Prostate gland (tissue), 2 donors: Measurements from ENCODE around the gene MYRF. TPM values are rescaled to one million over a fixed set of nuclear protein-coding genes. Genes with fewer than 3 reads are reported as not detected.

ENCODE experiments used
- DNase-seq: peaks from one replicate; pipeline ENCODE4 v3.0.0-alpha.2; 2019; ENCODE audit warnings: low spot score
- H3K27ac ChIP-seq, 2 donors: fragments of 200-600 bp; sonication (generic); 2 replicates each; pipeline ENCODE4 v1.5.1; 2017 to 2019
- H3K27me3 ChIP-seq: fragments of 200-600 bp; sonication (generic); replicated peaks from 2 replicates; pipeline ENCODE4 v1.5.1; 2019; ENCODE audit not compliant: insufficient read depth
- H3K36me3 ChIP-seq, 2 donors: fragments of 200-600 bp; sonication (generic); 1 replicate in 1 of 2; 2 replicates in 1 of 2; pipeline versions ENCODE4 v1.5.1 to v1.8.1; 2017 to 2019
- H3K4me1 ChIP-seq: fragments of 200-600 bp; sonication (generic); replicated peaks from 2 replicates; pipeline ENCODE4 v1.5.1; 2019
- H3K4me3 ChIP-seq, 2 donors: fragments of 200-600 bp; sonication (generic); 2 replicates each; pipeline ENCODE4 v1.5.1; 2017 to 2019
- H3K9me3 ChIP-seq: fragments of 200-600 bp; sonication (generic); 2 replicates; pipeline ENCODE4 v1.5.1; 2017
- CTCF ChIP-seq, 4 experiments: fragments of 200-600 bp in 2 of 4; fragments of 450-650 bp in 2 of 4; sonication (generic) in 2 of 4; IDR thresholded peaks; 1 replicate in 3 of 4; 2 replicates in 1 of 4; pipeline ENCODE4 v1.5.1; 2016 to 2019; ENCODE audit warnings: antibody characterized with exemption in 4 of 4, mild to moderate bottlenecking in 2 of 4, moderate library complexity in 2 of 4
- POLR2A ChIP-seq: fragments of 450-650 bp; IDR thresholded peaks from one replicate; pipeline ENCODE4 v1.6.1; 2016; ENCODE audit warnings: antibody characterized with exemption, mild to moderate bottlenecking
- POLR2AphosphoS5 ChIP-seq: sonication (generic); formaldehyde crosslinking; IDR thresholded peaks from one replicate; pipeline ENCODE4 v1.6.1; 2017; ENCODE audit warnings: antibody characterized with exemption
- WGBS: methylation state at CpG from one replicate; pipeline ENCODE4 v1.1.5; 2018; 5-methylcytosine and 5-hydroxymethylcytosine counted together
- intact Hi-C: fragments of 100-400 bp; cut with DNase I; formaldehyde crosslinking; loops from one replicate; pipeline ENCODE4 v1.14.2; 2022
- total RNA-seq, 2 donors: library from RNA; depleted of rRNA; stranded (reverse); fragments of >200 nt; gene quantifications; one replicate each; pipeline ENCODE4 v1.1.0, GENCODE V29; 2016

The MYRF gene
- total RNA-seq, 2 donors from 2014 or later = 0.77 to 3.4 TPM

- 70% methylated on average over 6 of the region's 6 CpGs for WGBS
- TF ChIP-seq CTCF (IDR thresholded peaks at IDR 0.05) = no peak
- no peak for TF ChIP-seq POLR2A
- no peak for TF ChIP-seq POLR2AphosphoS5
- no peaks in the 10 kb centered on the region for H3K27me3 ChIP-seq
- H3K4me1 ChIP-seq = no peaks in the 10 kb centered on the region
- H3K27ac ChIP-seq = peak overlapping the region; percentile 87 to 94
- no peaks in the 10 kb centered on the region for H3K9me3 ChIP-seq
- no peak for DNase-seq
- intact Hi-C loops = loop anchor here (5.0 kb wide), 2 partner anchors 70 to 155 kb away; no protein-coding TSS in a partner anchor
- no peaks in the 10 kb centered on the region for H3K36me3 ChIP-seq
- no peak overlapping the region for H3K4me3 ChIP-seq
Measured at GRCh38 chr11:61817471-61818202, 65.2 kb downstream of the MYRF start.

GRCh38 chr11:61820174-61820573 lies 67.7 kb downstream of the MYRF start:
- Histone ChIP-seq H3K27me3 (no peaks in the 10 kb centered on the region), H3K36me3 (no peaks in the 10 kb centered on the region), H3K4me1 (no peaks in the 10 kb centered on the region), H3K4me3 (no peak overlapping the region), H3K27ac (no peak overlapping the region), H3K9me3 (no peaks in the 10 kb centered on the region)
- DNase-seq = no peak
- intact Hi-C loops = no loop called here
- 81% methylated on average over 2 of the region's 2 CpGs for WGBS
- TF ChIP-seq CTCF (IDR thresholded peaks at IDR 0.05) (no peak), POLR2AphosphoS5 (no peak), POLR2A (no peak)

- Histone ChIP-seq H3K4me3 (peak overlapping the region; percentile 44 to 71), H3K4me1 (peaks cover 7% of the 10 kb centered on the region), H3K27ac (peak overlapping the region; percentile 77 to 86), H3K36me3 (no peaks in the 10 kb centered on the region), H3K27me3 (no peaks in the 10 kb centered on the region), H3K9me3 (no peaks in the 10 kb centered on the region)
- TF ChIP-seq CTCF (IDR thresholded peaks at IDR 0.05) (no peak), POLR2A (no peak), POLR2AphosphoS5 (no peak)
- no peak for DNase-seq
- WGBS = 25% methylated on average over 23 of the region's 23 CpGs
- intact Hi-C loops = no loop called here
Measured at GRCh38 chr11:61826930-61827570, 74.6 kb downstream of the MYRF start.

GRCh38 chr11:61827571-61828378 lies 75.3 kb downstream of the MYRF start, which contains the start of gene FADS2:
TSS of gene FADS2 (plus strand) at chr11:61828300. CDS start at chr11:61828391, 91 bp downstream.
- intact Hi-C loops = no loop called here
- whole genome bisulfite sequencing = 1% methylated on average over 45 of the region's 83 CpGs
- Histone ChIP-seq H3K4me3 (peak within 1 kb of the TSS; percentile 44 to 71), H3K27ac (peak within 1 kb of the TSS; percentile 77 to 86), H3K4me1 (peaks cover 12% of the 10 kb centered on the region), H3K36me3 (no peaks in the 10 kb centered on the region), H3K27me3 (no peaks in the 10 kb centered on the region), H3K9me3 (no peaks in the 10 kb centered on the region)
- peak; percentile 84 for DNase-seq
- TF ChIP-seq POLR2AphosphoS5 (peak; percentile 72), CTCF (IDR thresholded peaks at IDR 0.05) (no peak), POLR2A (peak; percentile 22)
